Naive thymus-derived CD4-positive, alpha-beta T cell (primary cell): ENCODE measurements around the gene MYBPC2. TPM values are rescaled to one million over a fixed set of nuclear protein-coding genes. Genes with fewer than 3 reads are reported as not detected.
A peak's percentile ranks its signal among the peaks of the same experiment; 100 is the strongest.

Experiments used
- ATAC-seq: fragments of 150-1000 bp; cut with Tn5 transposase; 2 replicates; pipeline ENCODE4 v1.10.0; 2021; ENCODE audit warnings: mild to moderate bottlenecking, moderate library complexity
- CTCF ChIA-PET: fragments of 350-600 bp; sonication (Branson Sonifier 250); formaldehyde crosslinking; loops from one replicate; lab custom pipeline; 2021; ENCODE audit warnings: antibody characterized with exemption; lab: Charles Lee
- POLR2A ChIA-PET: fragments of 350-600 bp; sonication (Branson Sonifier 250); formaldehyde crosslinking; loops from one replicate; lab custom pipeline; 2021; ENCODE audit warnings: antibody characterized with exemption, inconsistent platforms; lab: Charles Lee
- DNase-seq, 9 donors: peaks; one replicate each; pipeline versions ENCODE4 v3.0.0 to v3.0.0-alpha.2; 2020 to 2022; ENCODE audit warnings: mixed read lengths in 1 of 9
- H3K27ac ChIP-seq: one replicate; pipeline ENCODE4 v1.7.0; 2013; ENCODE audit warnings: mild to moderate bottlenecking, low read depth, low read length, moderate library complexity
- H3K27me3 ChIP-seq, 2 donors: one replicate each; pipeline ENCODE4 v1.7.0; 2013; ENCODE audit warnings: low read length in 2 of 2, mild to moderate bottlenecking in 2 of 2, moderate library complexity in 2 of 2; ENCODE audit not compliant: control insufficient read depth in 2 of 2, insufficient read depth in 2 of 2
- H3K36me3 ChIP-seq, 3 experiments: 1 replicate in 2 of 3; 2 replicates in 1 of 3; pipeline ENCODE4 v1.7.0; 2013; ENCODE audit warnings: low read length in 3 of 3, mild to moderate bottlenecking in 3 of 3, moderate library complexity in 1 of 3; ENCODE audit not compliant: insufficient read depth in 3 of 3, control insufficient read depth in 2 of 3
- H3K4me1 ChIP-seq, 2 donors: one replicate each; pipeline ENCODE4 v1.7.0; 2013; ENCODE audit warnings: low read length in 2 of 2, mild to moderate bottlenecking in 2 of 2, moderate library complexity in 1 of 2; ENCODE audit not compliant: control insufficient read depth in 2 of 2, insufficient read depth in 2 of 2
- H3K4me3 ChIP-seq: 2 replicates; pipeline ENCODE4 v1.7.0; 2013; ENCODE audit warnings: mild to moderate bottlenecking, low read length
- H3K9me3 ChIP-seq, 3 experiments: 1 replicate in 2 of 3; 2 replicates in 1 of 3; pipeline ENCODE4 v1.7.0; 2013; ENCODE audit warnings: low read length in 3 of 3; ENCODE audit not compliant: control insufficient read depth in 2 of 3
- H3K27ac Mint-ChIP-seq, 9 donors: one replicate each; pipeline ENCODE4 v1.8.0; 2020 to 2022; ENCODE audit warnings: mixed read lengths in 9 of 9, mild to moderate bottlenecking in 8 of 9, moderate library complexity in 5 of 9, inconsistent platforms in 2 of 9
- H3K27me3 Mint-ChIP-seq, 5 donors: one replicate each; pipeline ENCODE4 v1.8.0; 2021 to 2022; ENCODE audit warnings: mixed read lengths in 5 of 5, mild to moderate bottlenecking in 1 of 5
- H3K36me3 Mint-ChIP-seq, 5 donors: one replicate each; pipeline ENCODE4 v1.8.0; 2020 to 2022; ENCODE audit warnings: mixed read lengths in 5 of 5, mild to moderate bottlenecking in 3 of 5, inconsistent platforms in 1 of 5
- H3K4me1 Mint-ChIP-seq, 7 donors: one replicate each; pipeline ENCODE4 v1.8.0; 2020 to 2022; ENCODE audit warnings: mixed read lengths in 7 of 7, mild to moderate bottlenecking in 3 of 7, inconsistent platforms in 1 of 7
- H3K4me3 Mint-ChIP-seq, 10 donors: one replicate each; pipeline ENCODE4 v1.8.0; 2020 to 2022; ENCODE audit warnings: mild to moderate bottlenecking in 10 of 10, mixed read lengths in 10 of 10, moderate library complexity in 6 of 10, inconsistent platforms in 2 of 10
- H3K9me3 Mint-ChIP-seq, 11 donors: one replicate each; pipeline ENCODE4 v1.8.0; 2020 to 2022; ENCODE audit warnings: mixed read lengths in 11 of 11, mild to moderate bottlenecking in 4 of 11, inconsistent platforms in 1 of 11, moderate library complexity in 1 of 11
- intact Hi-C, 2 donors: fragments of 100-400 bp; cut with micrococcal nuclease; formaldehyde crosslinking; loops; one replicate each; pipeline ENCODE4 v1.15.1; 2023
- polyA plus RNA-seq, 2 donors: library from polyadenylated mRNA; unstranded; fragments of 300-500 nt; fragmentation: Illumina TruSeq; gene quantifications; one replicate each; pipeline ENCODE4 v1.2.3, GENCODE V29; 2021
- total RNA-seq, 6 experiments: library from RNA in 5 of 6; stranded (reverse) in 5 of 6; gene quantifications; 1 replicate in 5 of 6; 2 replicates in 1 of 6; pipeline ENCODE4 v1.2.3 and lab custom pipeline; 2021 to 2026

MYBPC2 gene
- total and polyA plus RNA-seq, 7 experiments from 2014 or later, result 0.39 to 0.92 TPM; not detected in 5

GRCh38 chr19:50394017-50394416 is 38.7 kb upstream of the MYBPC2 start:
- no peaks in the 10 kb centered on the region for H3K9me3 ChIP-seq

GRCh38 chr19:50398675-50399367 is 33.9 kb upstream of the MYBPC2 start:
- ATAC-seq (no peak), DNase-seq (no peak)
- Mint-ChIP-seq H3K9me3 (no peaks in the 10 kb centered on the region), H3K4me1 (peaks cover 0 to 10% (median 4%) of the 10 kb centered on the region in 7 donors), H3K4me3 (no peak overlapping the region), H3K36me3 (peaks cover 6 to 18% (median 7%) of the 10 kb centered on the region in 5 donors), H3K27ac (peak overlapping the region in 2 of 9 donors; percentile 53 to 70), H3K27me3 (no peaks in the 10 kb centered on the region)
- Histone ChIP-seq H3K4me1 (no peaks in the 10 kb centered on the region), H3K36me3 (peaks cover 0 to 31% (median 0%) of the 10 kb centered on the region in 3 experiments), H3K4me3 (no peak overlapping the region), H3K27me3 (no peaks in the 10 kb centered on the region), H3K9me3 (no peaks in the 10 kb centered on the region), H3K27ac (no peak overlapping the region)
- POLR2A ChIA-PET, result no interaction called here
- intact Hi-C loops, result no loop called here
- CTCF ChIA-PET, result no interaction called here

More at GRCh38 chr19:50394017-50394416, 38.7 kb upstream of the MYBPC2 start:
- DNase-seq (no peak), ATAC-seq (no peak)
- intact Hi-C loops, result no loop called here
- Mint-ChIP-seq H3K36me3 (peaks cover 4 to 30% (median 11%) of the 10 kb centered on the region in 5 donors), H3K27me3 (no peaks in the 10 kb centered on the region), H3K4me3 (no peak overlapping the region), H3K9me3 (no peaks in the 10 kb centered on the region), H3K27ac (no peak overlapping the region), H3K4me1 (peaks cover 0 to 7% (median 4%) of the 10 kb centered on the region in 7 donors)
- ChIA-PET CTCF (no interaction called here), POLR2A (no interaction called here)
- no peaks in the 10 kb centered on the region for H3K4me1 ChIP-seq
- H3K4me3 ChIP-seq, result no peak overlapping the region
- peaks cover 0 to 3% (median 0%) of the 10 kb centered on the region in 3 experiments for H3K36me3 ChIP-seq
- H3K27ac ChIP-seq, result no peak overlapping the region
- no peaks in the 10 kb centered on the region for H3K27me3 ChIP-seq

- H3K4me1 ChIP-seq, result no peaks in the 10 kb centered on the region
- intact Hi-C loops, result no loop called here
- ChIA-PET CTCF (no interaction called here), POLR2A (no interaction called here)
- H3K4me3 ChIP-seq, result no peak overlapping the region
- no peaks in the 10 kb centered on the region for H3K27me3 Mint-ChIP-seq
- peaks cover 4 to 21% (median 7%) of the 10 kb centered on the region in 5 donors for H3K36me3 Mint-ChIP-seq
- peaks cover 0 to 34% (median 0%) of the 10 kb centered on the region in 3 experiments for H3K36me3 ChIP-seq
- H3K9me3 Mint-ChIP-seq, result no peaks in the 10 kb centered on the region
- ATAC-seq (no peak), DNase-seq (no peak)
- no peak overlapping the region for H3K27ac Mint-ChIP-seq
- no peak overlapping the region for H3K27ac ChIP-seq
- peaks cover 0 to 10% (median 4%) of the 10 kb centered on the region in 7 donors for H3K4me1 Mint-ChIP-seq
- H3K4me3 Mint-ChIP-seq, result no peak overlapping the region
- H3K27me3 ChIP-seq, result no peaks in the 10 kb centered on the region
- no peaks in the 10 kb centered on the region for H3K9me3 ChIP-seq
Observed at GRCh38 chr19:50399368-50399745, 33.3 kb upstream of the MYBPC2 start.

GRCh38 chr19:50401605-50402450 is 30.9 kb upstream of the MYBPC2 start:
- intact Hi-C loops, result no loop called here
- H3K4me3 Mint-ChIP-seq, result no peak overlapping the region
- ATAC-seq (no peak), DNase-seq (no peak)
- no peak overlapping the region for H3K27ac ChIP-seq
- POLR2A ChIA-PET, result no interaction called here
- H3K27ac Mint-ChIP-seq, result no peak overlapping the region
- no peaks in the 10 kb centered on the region for H3K9me3 Mint-ChIP-seq
- H3K4me1 ChIP-seq, result no peaks in the 10 kb centered on the region
- H3K27me3 Mint-ChIP-seq, result no peaks in the 10 kb centered on the region
- peaks cover 0 to 51% (median 6%) of the 10 kb centered on the region in 3 experiments for H3K36me3 ChIP-seq
- H3K36me3 Mint-ChIP-seq, result peaks cover 0 to 25% (median 4%) of the 10 kb centered on the region in 5 donors
- CTCF ChIA-PET, result interaction anchor here (0.7 to 0.8 kb wide), 2 partner anchors 14 to 44 kb away, joined by 3 to 5 read pairs; no protein-coding TSS in a partner anchor
- H3K27me3 ChIP-seq, result no peaks in the 10 kb centered on the region
- no peaks in the 10 kb centered on the region for H3K9me3 ChIP-seq
- no peak overlapping the region for H3K4me3 ChIP-seq
- peaks cover 0 to 5% (median 0%) of the 10 kb centered on the region in 7 donors for H3K4me1 Mint-ChIP-seq

- H3K9me3 Mint-ChIP-seq, result no peaks in the 10 kb centered on the region
- H3K4me3 Mint-ChIP-seq, result no peak overlapping the region
- Histone ChIP-seq H3K9me3 (no peaks in the 10 kb centered on the region), H3K27ac (no peak overlapping the region), H3K27me3 (no peaks in the 10 kb centered on the region), H3K36me3 (peaks cover 0 to 55% (median 6%) of the 10 kb centered on the region in 3 experiments), H3K4me3 (no peak overlapping the region), H3K4me1 (no peaks in the 10 kb centered on the region)
- POLR2A ChIA-PET, result no interaction called here
- peaks cover 0 to 25% (median 4%) of the 10 kb centered on the region in 5 donors for H3K36me3 Mint-ChIP-seq
- DNase-seq (no peak), ATAC-seq (no peak)
- H3K4me1 Mint-ChIP-seq, result peaks cover 0 to 5% (median 0%) of the 10 kb centered on the region in 7 donors
- H3K27ac Mint-ChIP-seq, result no peak overlapping the region
- H3K27me3 Mint-ChIP-seq, result no peaks in the 10 kb centered on the region
- CTCF ChIA-PET, result interaction anchor here (0.7 to 0.8 kb wide), 2 partner anchors 13 to 45 kb away, joined by 3 to 5 read pairs; no protein-coding TSS in a partner anchor
- intact Hi-C loops, result no loop called here
Observed at GRCh38 chr19:50402544-50403301, 30.0 kb upstream of the MYBPC2 start.

- ATAC-seq, result no peak
Observed at GRCh38 chr19:50406156-50406820, 26.4 kb upstream of the MYBPC2 start.

More at GRCh38 chr19:50406156-50406820, 26.4 kb upstream of the MYBPC2 start:
- ChIA-PET CTCF (no interaction called here), POLR2A (no interaction called here)
- Histone ChIP-seq H3K9me3 (no peaks in the 10 kb centered on the region), H3K27me3 (no peaks in the 10 kb centered on the region), H3K4me3 (no peak overlapping the region), H3K27ac (no peak overlapping the region), H3K36me3 (peaks cover 0 to 71% (median 6%) of the 10 kb centered on the region in 3 experiments), H3K4me1 (no peaks in the 10 kb centered on the region)
- Mint-ChIP-seq H3K4me1 (peaks cover 0 to 1% (median 0%) of the 10 kb centered on the region in 7 donors), H3K36me3 (peaks cover 0 to 24% (median 0%) of the 10 kb centered on the region in 5 donors), H3K27ac (peak overlapping the region in 1 of 9 donors; percentile 90), H3K4me3 (no peak overlapping the region), H3K9me3 (no peaks in the 10 kb centered on the region), H3K27me3 (no peaks in the 10 kb centered on the region)
- intact Hi-C loops, result no loop called here
- DNase-seq, result no peak
